Stimulated activated CD4-positive, alpha-beta T cell treated with anti-CD3 and anti-CD28 coated beads, TNF-alpha, amount 100 ng/mL, for 24 hours (primary cell): ENCODE results near the gene PIP4K2B.
"Not testable (repeated sequence)": the region's sequence is repeated elsewhere in the genome, so short reads cannot be mapped to it uniquely, and the experiment has no call there.

Experiments
- DNase-seq, 3 experiments: peaks; one replicate each; pipeline ENCODE4 v3.0.0-alpha.2; 2020; ENCODE audit warnings: low read depth in 3 of 3

PIP4K2B gene

DNA sequence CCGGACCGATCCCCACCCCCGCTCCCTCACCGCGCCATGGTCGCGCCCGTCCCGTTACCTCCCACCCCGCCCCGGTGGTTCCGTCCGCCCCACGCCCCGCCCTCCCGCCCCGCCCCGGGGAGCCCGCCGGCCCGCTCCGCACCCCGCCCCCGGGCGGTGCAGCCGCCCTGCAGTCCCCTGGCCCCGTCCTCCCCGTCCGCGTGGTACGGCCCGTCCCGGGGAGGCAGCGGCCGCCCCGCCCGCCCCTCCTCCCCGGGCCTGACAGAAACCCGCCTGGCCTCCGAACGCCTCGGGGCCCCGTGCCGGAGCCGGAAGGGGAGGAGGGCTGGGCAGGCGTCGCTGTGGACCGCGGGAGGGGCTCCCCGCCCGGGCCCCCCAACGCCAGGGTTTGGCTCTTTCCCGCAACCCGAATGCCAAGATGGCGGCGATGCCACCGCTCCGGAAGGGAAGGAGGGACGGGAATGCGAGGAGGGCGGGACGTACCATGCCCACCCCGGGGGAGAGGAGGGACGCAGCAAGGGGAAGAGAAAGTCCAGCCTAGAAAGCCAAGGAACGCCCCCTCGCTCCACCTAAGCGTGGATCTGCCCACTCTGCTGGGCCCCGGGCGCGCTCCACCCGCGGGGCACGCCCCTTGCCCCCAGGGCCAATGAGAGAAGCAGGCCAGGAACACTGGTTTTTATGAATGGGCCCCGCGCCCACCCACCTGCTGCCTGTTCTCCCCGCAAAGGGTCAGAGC lies at the start of gene PIP4K2B:
TSS of gene PIP4K2B (minus strand) at position 56 of the 736 bp plus-strand sequence. CDS start 132 bp downstream, outside the sequence.
- peak; percentile 65 to 90 (median 76) for DNase-seq

DNA sequence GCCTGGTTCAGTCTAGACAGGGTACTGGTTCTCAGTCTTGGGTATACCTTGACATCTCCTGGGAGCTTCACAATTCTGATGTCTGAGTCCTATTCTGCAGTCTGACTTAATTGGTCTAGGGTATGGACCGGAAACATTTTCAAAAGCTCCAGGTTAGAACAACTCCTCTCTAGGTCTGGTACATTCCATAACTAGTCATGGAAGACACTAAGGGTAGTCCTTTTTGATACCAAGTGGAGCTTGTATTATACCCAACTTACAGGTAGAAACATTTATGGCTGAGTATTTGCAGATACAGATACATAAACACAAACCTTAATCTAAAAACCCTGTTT lies 49.2 kb upstream of the PIP4K2B start:
- no peak for DNase-seq

DNA sequence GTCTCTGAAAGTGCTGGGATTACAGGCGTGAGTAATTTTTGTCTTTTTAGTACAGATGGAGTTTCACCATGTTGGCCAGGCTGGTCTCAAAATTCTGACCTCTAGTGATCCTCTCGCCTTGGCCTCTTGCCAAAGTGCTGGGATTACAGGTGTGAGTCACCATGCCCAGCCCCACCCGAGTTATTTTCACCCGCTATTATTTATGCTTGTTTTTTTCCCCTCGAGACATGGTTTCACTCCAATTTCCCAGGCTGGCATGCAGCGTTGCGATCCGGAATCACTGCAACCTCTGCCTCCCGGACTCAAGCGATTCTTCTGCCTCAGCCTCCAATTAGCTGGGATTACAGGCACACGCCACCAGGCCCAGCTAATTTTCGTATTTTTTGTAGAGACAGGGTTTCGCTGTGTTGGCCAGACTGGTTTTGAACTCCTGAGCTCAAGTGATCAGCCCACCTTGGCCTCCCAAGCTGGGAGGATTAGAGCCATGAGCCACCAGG lies 45.0 kb upstream of the PIP4K2B start:
- DNase-seq: no peak

DNA sequence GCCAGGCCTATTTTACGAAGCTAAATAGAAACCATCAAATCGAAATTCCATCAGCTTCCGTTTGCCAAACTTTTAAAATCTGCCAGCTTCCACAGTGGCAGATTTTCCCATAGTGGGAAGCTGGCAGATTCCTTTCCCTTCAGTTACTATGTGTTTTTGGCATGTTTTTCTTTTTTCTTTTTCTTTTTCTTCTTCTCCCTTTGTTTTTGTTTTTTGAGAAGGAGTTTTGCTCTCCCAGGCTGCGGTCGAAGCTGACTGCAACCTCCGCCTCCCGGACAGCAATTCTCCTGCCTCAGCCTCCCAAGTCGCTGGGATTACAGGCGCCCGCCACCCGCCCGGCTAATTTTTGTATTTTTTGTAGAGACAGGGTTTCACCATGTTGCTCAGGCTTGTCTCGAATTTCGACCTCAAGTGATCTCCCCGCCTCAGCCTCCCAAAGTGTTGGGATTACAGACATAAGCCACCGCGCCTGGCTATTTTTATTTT lies 26.4 kb upstream of the PIP4K2B start:
- no peak for DNase-seq

DNA sequence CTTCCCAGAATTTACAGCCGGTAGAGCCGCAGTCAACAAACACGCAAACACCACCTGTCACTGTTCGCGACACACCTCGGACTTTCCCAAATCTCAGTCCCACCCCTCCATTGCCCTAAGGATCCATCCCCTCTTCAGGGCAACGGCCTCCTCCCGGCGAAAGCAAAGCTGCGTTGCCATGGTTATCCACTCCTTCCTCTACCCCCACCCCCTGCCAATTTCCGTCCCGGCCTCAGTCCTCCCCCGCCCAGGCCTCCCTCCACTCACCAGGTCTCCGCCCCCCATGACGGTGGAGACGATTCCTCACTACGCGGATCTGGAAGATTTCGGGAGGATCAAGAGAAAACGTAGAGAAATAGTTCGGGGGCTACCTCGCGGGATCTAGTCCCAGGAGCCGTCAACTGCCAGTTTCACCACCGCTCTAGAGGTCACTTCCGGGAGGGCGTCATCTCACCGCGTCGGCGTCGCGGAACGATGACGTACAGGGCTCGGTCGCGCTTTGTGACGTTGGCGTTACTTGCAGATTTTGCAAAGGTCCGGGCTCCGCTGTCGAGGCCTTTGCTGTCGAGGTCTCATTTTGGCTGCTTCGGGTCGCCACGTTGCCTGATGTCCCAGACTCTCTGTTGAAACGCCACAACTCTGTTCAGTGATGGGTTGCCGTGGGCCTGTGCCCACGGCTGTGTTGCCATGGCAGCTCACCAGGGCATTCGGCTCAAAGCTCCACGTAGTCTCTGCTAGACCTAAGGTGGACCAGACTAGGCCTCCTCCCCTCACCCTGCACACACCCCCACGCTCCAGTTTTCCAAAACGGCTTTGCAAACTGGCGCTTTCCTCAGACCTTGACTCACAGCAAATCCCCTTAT lies 25.8 kb upstream of the PIP4K2B start, which contains the start of gene CWC25:
TSS of gene CWC25 (minus strand) at position 423 of the 863 bp plus-strand sequence. CDS start at position 285, 138 bp downstream.
- DNase-seq: peak; percentile 93 to 95 (median 95)

DNA sequence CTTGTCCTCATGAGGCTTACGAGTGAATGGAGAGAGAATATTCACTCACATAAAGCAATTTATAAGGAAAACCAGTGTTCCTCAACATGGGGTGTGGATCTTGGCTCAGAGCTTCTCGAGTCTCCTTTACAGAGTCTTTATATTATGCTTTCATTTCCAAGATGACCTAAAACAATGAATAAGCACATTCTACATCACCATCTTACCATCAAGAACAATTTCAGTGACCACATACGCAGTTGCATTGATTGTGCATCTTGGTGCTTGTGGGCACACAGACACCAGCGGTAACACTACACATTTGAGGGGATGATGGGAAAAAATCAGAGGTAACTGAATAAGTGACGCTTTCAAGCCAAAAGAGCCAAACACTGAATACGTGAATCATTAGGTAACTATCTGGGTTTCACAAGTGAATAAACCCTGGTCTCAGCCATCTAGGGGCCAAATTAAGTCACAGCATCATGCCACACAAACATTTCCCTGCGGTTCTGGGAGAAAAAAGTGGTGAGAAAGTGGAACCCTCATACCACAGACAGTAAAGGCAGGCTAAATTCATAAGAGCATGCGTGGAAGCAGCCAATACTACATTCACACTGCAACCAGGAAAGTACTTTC lies 16.3 kb upstream of the PIP4K2B start:
- DNase-seq: no peak

DNA sequence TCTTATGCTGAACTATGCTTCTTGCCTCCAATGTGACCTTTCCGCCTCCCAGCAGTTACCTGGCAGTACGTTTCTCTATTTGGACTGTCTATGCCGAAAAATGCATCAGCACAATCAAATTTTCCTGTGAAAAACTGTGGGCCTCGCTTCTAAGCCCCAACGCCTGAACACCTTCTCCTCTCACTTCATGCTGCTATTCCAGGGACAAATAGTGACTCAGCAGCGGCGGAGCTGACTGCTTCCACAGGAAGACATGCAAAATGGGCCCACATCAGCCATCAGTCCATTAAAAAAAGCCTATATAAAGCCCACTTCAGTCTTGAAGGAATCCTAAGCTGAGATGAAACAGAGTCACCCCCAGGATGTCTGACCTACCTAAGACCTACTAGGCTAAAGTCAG lies 10.5 kb upstream of the PIP4K2B start:
- DNase-seq: no peak

DNA sequence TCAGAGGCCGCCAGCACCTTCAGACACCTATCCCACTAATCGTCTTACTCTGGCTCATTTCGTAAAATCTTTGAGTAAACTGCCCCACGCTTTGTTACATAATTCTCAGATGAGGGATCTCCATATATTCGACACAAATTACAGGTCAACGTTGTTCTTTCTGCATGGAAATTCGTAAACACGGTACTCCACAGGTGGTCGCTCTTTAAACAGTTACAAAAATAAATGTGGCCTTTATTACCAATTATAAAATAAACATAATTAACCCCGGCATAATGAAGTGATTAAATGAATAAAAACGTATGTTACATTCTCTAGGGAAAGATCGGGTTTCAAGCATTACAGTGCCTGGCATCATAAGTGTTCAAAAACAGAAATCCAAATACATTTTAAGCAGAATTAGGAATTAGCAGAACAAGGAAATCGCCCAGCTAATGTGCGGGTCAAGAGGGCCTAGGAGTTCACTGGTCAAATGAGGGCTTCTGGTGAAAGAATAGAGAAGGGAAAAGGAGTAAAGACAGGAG lies 943 bp upstream of the PIP4K2B start:
- DNase-seq: no peak

DNA sequence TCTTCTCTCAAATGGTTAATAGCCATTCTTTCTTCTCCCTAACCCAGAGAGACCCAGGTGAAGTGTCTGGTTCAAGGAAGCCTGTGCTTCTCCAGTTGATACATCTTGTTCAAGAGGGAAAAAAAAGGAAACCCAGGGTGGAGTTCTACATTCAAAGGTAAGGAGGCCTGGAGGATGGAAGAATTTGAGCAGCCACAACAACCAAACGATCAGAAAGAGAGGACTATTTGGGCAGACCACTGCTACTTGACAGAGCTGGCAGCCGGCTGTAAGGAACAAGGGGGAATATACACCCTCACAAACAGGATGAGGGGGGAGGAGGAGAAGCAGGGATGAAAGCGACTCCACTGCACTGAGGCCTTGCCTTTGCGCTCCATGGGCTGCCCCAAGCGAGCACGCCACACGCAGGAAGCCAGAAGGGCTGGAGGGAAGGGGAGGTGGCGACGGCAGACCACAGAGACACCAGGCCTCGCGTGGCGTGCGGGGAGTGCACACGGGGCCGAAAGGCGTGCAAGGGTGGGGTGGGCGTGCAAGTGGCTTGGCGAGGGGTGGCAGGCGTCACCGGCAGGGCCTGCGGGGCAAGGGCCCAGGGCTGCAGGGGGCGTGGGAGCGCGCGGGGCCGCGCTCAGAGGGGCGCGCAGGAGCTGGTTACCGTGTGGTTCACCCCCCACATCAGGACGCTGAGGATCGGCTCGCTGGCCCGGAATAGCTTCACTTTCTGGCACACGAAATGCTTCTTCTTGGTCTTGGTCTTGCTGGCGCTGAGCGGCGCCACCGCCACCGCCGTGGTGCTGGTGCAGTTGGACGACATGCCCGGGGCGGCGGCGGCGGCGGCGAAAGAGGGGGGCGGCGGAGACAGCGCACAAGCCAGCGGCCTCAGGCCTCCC lies 499 bp downstream of the PIP4K2B start:
- DNase-seq: peak; percentile 16 to 45 (median 24)

DNA sequence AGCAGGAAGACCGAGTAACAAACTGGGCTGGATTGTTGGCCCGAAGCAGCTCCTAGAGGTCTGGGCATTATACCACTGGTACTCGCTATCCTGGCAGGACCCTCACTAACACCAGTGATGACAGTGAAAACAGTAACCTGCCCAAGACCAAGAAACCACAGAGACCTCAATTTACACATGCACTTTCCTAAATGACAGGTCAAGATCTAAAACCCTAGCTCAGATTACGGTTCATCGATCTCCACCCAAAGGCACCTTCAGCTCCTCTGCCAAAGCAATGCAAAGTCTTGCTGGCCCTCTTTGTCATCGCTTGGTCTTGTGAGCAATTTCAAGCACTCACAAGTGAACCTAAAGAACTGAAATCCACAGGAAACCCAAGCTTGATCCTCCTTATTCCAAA lies 1.5 kb downstream of the PIP4K2B start:
- no peak for DNase-seq

DNA sequence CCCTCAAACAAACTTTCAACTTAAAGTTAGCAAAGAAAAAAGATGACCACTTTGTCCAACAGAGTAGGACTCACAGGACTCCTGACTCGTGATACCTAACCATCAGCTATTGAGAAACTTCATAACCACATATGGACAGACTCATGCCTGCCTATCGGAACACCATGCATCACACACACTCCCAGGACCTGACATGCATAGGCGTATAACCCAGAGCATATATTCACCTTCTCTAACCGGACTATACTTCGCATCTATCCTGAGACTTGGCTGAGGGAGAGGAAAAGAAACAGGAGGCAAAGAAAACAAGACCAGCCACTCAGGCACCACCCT lies 2.2 kb downstream of the PIP4K2B start:
- DNase-seq: no peak

DNA sequence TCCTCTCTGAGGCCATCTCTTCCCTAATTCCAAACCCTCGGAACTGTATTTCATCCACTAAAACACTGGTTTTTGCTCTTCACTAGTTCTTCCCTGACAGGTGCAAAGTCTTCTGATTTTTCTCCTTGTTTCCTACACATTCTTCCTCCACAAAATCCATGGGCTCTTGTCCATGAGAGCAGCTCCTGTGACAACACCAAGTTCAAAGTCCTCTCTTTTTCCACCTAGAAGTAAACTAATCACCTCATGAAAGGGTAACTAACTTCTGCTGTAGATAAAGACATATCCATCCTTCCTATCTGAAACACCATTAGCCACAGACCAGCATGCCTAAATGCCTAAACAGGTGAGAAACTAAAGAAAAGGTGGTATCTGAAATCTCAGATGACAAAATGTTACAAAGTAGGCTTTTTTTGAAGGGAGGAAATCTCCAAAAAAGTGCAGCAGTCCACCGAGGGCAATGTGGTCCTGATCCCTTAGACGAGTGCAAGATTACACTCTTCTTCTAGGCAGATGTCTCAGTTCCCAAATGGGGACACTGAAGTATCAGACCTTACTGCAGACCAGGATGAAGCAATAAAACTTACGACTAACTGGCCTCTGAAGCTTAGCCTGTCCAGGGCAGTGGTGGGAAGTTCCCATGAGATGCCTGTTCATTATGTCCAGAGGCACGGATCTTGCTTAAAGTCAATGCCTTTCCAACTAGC lies 2.8 kb downstream of the PIP4K2B start:
- no peak for DNase-seq

DNA sequence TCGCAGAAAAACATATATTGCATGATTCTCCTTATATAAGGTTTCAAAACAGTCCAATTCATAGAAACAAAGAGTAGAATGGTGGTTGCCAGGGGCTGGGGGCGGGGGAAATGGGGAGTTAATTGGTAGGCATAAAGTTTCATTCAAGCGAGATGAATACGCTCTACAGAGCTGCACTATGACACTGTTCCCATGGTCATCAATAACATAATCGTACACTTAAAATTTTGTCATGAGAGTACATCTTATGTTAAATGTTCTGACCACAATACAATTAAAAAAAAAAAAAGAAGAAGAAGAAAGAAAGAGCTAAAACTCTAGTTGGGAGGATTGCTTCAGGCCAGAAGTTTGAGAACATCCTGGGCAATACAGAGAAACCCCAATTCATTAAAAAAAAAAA lies 5.1 kb downstream of the PIP4K2B start:
- no peak for DNase-seq

DNA sequence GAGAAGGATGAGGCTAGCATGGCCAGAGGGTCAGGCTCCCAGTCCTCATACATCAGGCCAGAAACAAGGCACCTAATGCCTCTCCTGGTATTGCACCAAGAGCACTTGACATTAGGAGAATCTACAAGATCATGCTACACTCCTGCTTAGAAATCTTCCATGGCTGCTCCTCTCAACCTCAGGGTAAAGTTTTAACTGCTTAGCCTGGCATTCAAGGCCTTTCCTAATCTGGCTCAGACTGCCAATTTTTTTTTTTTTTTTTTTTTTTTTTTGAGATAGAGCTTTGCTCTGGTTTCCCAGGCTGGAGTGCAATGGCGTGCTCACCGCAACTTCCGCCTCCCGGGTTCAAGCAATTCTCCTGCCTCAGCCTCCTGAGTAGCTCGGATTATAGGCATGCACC lies 8.2 kb downstream of the PIP4K2B start:
- no peak for DNase-seq

DNA sequence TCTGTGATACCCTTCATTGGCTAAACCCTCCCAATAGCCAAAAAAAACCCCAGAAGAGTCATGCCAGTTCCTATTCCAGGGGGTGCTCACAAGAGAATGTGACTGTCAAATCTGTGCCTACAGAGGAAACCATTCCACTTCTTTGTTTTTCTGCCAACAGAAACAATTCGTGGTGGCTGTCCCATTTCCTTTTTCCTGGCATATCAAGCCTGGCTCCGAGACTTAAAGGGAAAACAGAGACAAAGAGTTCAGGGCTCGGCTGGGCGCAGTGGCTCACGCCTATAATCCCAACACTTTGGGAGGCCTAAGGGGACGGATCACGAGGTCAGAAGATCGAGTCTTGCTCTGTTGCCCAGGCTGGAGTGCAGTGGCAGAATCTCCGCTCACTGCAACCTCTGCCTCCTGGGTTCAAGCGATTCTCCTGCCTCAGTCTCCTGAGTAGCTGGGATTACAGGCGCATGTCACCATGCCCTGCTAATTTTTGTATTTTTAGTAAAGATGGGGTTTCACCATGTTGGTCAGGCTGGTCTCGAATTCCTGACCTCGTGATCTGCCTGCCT lies 9.1 kb downstream of the PIP4K2B start:
- DNase-seq: not testable (repeated sequence)

DNA sequence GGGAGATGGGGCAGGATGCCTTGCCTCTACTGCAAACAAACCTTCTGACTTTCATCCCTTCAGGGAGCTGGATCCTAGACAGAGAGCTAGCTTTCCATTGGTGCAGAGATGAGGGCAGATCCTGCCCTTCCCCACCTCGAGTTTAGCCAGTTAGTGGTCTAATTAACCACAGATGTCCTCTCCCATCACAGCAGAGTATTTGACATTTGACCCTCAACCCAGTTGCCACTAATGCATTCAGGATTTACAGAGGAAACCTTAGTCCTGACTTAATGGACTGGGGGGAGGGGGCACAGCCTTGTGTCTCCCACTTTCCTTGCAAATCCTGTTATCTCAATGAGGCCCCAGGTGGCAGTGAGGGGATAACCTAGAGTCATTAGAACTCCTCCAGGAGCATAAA lies 10.2 kb downstream of the PIP4K2B start:
- DNase-seq: no peak

DNA sequence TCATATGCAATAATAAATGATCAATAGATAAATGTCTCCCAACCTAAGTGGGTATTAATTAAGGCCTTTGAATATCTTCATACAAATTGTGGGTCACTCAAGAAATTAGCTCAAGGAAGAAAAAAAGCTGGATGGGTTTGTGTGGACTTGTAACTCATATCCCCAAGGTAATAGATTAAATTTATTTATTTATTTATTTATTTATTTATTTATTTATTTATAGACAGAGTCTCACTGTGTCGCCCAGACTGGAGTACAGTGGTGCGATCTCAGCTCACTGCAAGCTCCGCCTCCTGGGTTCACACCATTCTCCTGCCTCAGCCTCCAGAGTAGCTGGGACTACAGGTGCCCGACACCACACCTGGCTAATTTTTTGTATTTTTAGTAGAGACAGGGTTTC lies 11.4 kb downstream of the PIP4K2B start:
- not testable (repeated sequence) for DNase-seq

DNA sequence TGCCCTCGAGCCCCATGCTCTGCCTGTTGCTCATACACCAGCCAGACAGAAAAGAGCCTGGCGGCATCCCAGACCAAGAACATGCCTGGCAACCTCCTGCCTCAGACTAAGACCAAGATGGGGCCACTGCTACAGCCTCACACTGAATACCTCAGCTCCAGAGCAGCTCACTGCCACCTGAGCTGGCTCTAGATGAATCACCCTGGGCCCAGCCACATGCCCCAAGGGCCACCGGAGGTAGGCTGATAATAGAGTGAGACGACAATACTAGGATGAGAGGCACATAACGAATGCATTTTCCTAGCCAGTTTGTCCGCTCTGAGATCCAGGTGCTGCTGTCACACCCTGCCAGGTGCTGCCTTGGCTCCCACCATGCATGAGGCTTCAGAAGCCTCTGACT lies 13.0 kb downstream of the PIP4K2B start:
- DNase-seq: no peak

DNA sequence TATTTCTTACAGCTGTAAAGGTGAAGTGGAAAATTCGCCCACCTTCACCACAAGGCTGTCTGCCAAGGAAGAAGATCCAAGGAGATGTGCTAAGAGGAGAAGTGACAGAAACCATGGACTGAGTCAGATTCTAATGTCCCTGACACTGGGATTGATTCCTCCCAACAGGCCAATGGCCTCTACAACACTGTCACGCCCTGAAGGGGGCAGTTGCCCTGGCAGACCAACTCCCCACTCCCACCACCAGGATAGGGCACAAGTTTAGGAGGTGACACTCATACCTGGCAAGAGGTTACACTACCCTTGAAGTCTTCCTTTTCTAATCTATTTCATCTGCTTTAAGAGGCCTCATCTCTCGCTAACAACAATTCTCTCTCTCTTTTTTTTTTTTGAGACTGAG lies 16.1 kb downstream of the PIP4K2B start:
- no peak for DNase-seq
